ENCODE measurements around the gene SKOR2.
A peak's percentile ranks its signal among the peaks of the same experiment; 100 is the strongest.

GRCh38 chr18:47175898-47176575 lies 75.4 kb downstream of the SKOR2 start, which contains the start of gene IER3IP1:
- TF ChIP-seq CTCF (IDR thresholded peaks at IDR 0.05 in 8 of 11, conservative IDR thresholded peaks at IDR 0.05 in 3 of 11) (peak in 3 of 11 experiments; percentile 14 to 26 (median 24)), POLR2AphosphoS5 (IDR thresholded peaks at IDR 0.05) (peak; percentile 90 to 94 (median 94))

Measured in spleen (tissue), 7 donors.